RWPE2 (cell line): ENCODE measurements around the gene BOC.
A peak's percentile ranks its signal among the peaks of the same experiment; 100 is the strongest.

Source experiments
- ATAC-seq: fragments of 200-7000 bp; cut with Tn5 transposase; 3 replicates; pipeline ENCODE4 v1.9.1; 2021; ENCODE audit warnings: low read depth
- DNase-seq: peaks from one replicate; pipeline ENCODE4 v3.0.0-alpha.2; 2020; ENCODE audit warnings: low spot score
- H3K27ac ChIP-seq: fragments of 450-650 bp; 2 replicates; pipeline ENCODE4 v1.5.1; 2017; ENCODE audit warnings: mild to moderate bottlenecking; ENCODE audit not compliant: poor library complexity, severe bottlenecking
- H3K27me3 ChIP-seq: fragments of 250-450 bp; sonication (Bioruptor Pico); 2 replicates; pipeline ENCODE4 v1.5.1; 2021; ENCODE audit warnings: mild to moderate bottlenecking, moderate library complexity; ENCODE audit not compliant: insufficient read depth, poor library complexity, severe bottlenecking
- H3K36me3 ChIP-seq: fragments of 250-450 bp; sonication (Bioruptor Pico); 2 replicates; pipeline ENCODE4 v1.5.1; 2020; ENCODE audit warnings: low read depth, mild to moderate bottlenecking, moderate library complexity
- H3K4me1 ChIP-seq: fragments of 250-450 bp; sonication (Bioruptor Pico); 2 replicates; pipeline ENCODE4 v1.5.1; 2021; ENCODE audit warnings: mild to moderate bottlenecking, moderate library complexity; ENCODE audit not compliant: insufficient read depth, poor library complexity, severe bottlenecking
- H3K4me3 ChIP-seq: fragments of 250-450 bp; sonication (Bioruptor Pico); 2 replicates; pipeline ENCODE4 v1.5.1; 2021; ENCODE audit warnings: mild to moderate bottlenecking, moderate library complexity; ENCODE audit not compliant: severe bottlenecking
- H3K9me3 ChIP-seq: fragments of 250-450 bp; sonication (Bioruptor Pico); 2 replicates; pipeline ENCODE4 v1.5.1; 2021; ENCODE audit warnings: mild to moderate bottlenecking, moderate library complexity; ENCODE audit not compliant: severe bottlenecking
- CTCF ChIP-seq: fragments of 450-650 bp; IDR thresholded peaks from one replicate; pipeline ENCODE4 v1.5.1; 2017; ENCODE audit warnings: mild to moderate bottlenecking, moderate library complexity; ENCODE audit not compliant: poor library complexity, severe bottlenecking

BOC gene

DNA sequence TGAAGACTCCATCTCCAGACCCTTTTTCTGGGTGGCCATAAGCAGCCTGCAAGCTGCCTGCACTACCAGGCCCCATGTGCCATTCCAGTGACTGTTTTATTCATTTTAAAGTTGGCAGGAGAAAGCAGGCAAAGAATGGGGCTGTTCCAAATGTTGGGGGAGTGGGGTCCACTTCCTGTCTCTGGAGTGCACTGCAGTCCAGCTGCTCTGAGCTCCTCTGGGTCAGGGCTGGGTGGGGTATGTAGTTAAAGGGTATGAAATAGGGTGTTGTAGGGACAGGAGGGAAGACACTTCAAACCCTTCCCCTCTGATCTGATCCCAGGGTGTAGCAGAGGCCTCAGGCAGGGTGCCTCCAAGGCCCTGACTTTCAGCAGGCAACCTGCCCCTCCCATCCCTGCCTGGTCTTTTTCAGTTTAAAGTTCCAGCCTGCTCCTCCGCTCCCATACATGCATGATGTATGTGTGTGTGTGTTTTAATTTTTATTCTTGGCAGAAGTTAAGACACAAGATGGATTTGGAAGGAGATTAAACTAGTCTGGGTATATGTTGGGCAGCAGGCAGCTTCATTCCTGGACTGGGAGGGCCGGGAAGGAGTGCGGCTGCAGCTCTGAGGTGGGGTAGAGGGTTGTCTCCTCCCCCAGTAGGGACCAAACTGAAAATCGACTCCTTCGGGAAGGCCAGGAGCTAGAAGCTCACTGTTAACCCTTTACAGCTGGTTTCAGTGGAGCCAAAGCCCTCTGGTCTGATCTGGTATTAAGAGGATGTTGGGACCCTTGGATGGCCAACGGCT is 17.3 kb downstream of the BOC start:
- H3K9me3 ChIP-seq = no peaks in the 10 kb centered on the region
- no peak for ATAC-seq

DNA sequence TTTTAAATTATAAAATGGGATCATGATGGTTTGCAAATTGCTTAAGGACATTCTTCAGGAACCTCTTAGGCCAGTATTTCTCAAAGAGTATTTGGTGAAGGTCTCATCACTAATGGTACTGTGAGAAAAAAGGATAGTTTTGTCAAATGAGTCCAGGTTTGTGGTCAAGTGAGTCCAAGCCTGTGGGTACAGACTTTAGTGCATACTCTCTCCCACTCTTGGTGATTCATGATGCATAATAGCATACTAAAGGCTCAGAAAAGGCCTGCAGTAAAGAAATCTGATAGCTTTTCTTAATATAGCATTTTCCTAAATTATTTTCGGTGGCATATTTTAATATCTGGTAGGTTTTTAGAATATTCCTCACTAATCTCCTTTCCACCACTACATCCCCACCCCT is 20.0 kb downstream of the BOC start:
- Histone ChIP-seq H3K4me1 (peaks cover 19% of the 10 kb centered on the region), H3K9me3 (no peaks in the 10 kb centered on the region), H3K27me3 (no peaks in the 10 kb centered on the region), H3K4me3 (no peak overlapping the region), H3K27ac (peak overlapping the region; percentile 59), H3K36me3 (no peaks in the 10 kb centered on the region)
- no peak for TF ChIP-seq CTCF
- ATAC-seq (peak; percentile 20; the same call in 1 of the 3 replicates), DNase-seq (no peak)

More for the DNA sequence above, 17.3 kb downstream of the BOC start:
- no peak for TF ChIP-seq CTCF
- Histone ChIP-seq H3K4me3 (no peak overlapping the region), H3K4me1 (peaks cover 19% of the 10 kb centered on the region), H3K27me3 (no peaks in the 10 kb centered on the region), H3K36me3 (no peaks in the 10 kb centered on the region), H3K27ac (no peak overlapping the region)
- no peak for DNase-seq

DNA sequence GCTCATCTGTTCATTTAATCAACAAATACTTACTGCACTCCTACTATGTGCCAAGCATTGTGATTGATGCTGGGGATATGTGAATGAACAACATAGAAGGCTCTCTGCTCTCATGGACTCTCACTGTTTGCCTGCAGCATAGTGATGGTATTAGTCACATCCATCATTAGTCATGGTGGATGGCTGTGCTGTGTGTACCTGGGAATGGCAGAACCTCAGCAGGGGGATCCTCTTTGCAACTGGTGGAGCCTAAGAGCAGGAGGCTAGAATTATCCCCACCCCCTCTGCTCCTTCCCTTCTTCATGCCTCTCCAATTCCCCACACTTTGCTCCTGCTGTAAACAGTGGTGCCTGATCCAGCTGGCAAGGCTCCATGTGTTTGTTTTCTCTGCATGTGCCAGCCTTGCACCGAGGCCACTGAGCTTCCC is 20.5 kb downstream of the BOC start:
- no peaks in the 10 kb centered on the region for H3K27me3 ChIP-seq
- H3K27ac ChIP-seq = peak overlapping the region; percentile 59
- H3K4me3 ChIP-seq = no peak overlapping the region
- no peaks in the 10 kb centered on the region for H3K9me3 ChIP-seq
- peak; percentile 99 for ATAC-seq
- H3K4me1 ChIP-seq = peaks cover 19% of the 10 kb centered on the region
- TF ChIP-seq CTCF = no peak
- DNase-seq = no peak
- no peaks in the 10 kb centered on the region for H3K36me3 ChIP-seq

DNA sequence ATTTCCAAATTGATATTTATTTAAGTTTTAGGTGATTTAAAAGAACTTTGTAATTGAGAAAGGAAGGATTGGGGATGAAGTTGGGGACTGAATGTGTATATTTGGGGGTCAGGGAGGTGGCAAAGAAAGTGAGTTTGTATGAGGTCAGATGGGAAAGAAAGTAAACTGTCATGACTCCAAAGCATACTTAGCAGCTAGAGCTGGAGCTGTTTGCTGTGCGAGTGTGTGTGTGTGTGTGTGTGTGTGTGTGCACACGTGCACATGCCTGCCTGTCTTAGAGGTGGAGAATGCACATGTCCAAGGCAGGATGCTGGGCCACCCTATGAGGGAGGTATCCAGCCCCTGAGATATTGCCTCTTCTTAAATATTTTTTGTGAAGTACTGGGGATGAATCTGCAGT is 21.0 kb downstream of the BOC start:
- Histone ChIP-seq H3K4me1 (peaks cover 19% of the 10 kb centered on the region), H3K27ac (peak overlapping the region; percentile 59), H3K4me3 (no peak overlapping the region), H3K9me3 (no peaks in the 10 kb centered on the region), H3K27me3 (no peaks in the 10 kb centered on the region), H3K36me3 (no peaks in the 10 kb centered on the region)
- TF ChIP-seq CTCF = no peak
- no peak for DNase-seq
- no peak for ATAC-seq

- TF ChIP-seq CTCF = no peak
- H3K27ac ChIP-seq = no peak overlapping the region
- no peak for DNase-seq
- no peak overlapping the region for H3K4me3 ChIP-seq
- ATAC-seq = no peak
- no peaks in the 10 kb centered on the region for H3K9me3 ChIP-seq
- H3K4me1 ChIP-seq = peaks cover 19% of the 10 kb centered on the region
- no peaks in the 10 kb centered on the region for H3K27me3 ChIP-seq
- H3K36me3 ChIP-seq = no peaks in the 10 kb centered on the region
Observed at GRCh38 chr3:113233497-113233896, 22.1 kb downstream of the BOC start.
